GM19324 (cell line): ENCODE results near the gene ARNT2.

Experiments
- ATAC-seq: cut with Tn5 transposase; IDR thresholded peaks from one replicate; pipeline ENCODE4 v1.9.1; 2021; ENCODE audit warnings: mild to moderate bottlenecking, moderate library complexity; ENCODE audit not compliant: unreplicated experiment, low FRiP score

Gene ARNT2

GRCh38 chr15:80568298-80568697, 164.1 kb downstream of the ARNT2 start:
- ATAC-seq: no peak

DNA sequence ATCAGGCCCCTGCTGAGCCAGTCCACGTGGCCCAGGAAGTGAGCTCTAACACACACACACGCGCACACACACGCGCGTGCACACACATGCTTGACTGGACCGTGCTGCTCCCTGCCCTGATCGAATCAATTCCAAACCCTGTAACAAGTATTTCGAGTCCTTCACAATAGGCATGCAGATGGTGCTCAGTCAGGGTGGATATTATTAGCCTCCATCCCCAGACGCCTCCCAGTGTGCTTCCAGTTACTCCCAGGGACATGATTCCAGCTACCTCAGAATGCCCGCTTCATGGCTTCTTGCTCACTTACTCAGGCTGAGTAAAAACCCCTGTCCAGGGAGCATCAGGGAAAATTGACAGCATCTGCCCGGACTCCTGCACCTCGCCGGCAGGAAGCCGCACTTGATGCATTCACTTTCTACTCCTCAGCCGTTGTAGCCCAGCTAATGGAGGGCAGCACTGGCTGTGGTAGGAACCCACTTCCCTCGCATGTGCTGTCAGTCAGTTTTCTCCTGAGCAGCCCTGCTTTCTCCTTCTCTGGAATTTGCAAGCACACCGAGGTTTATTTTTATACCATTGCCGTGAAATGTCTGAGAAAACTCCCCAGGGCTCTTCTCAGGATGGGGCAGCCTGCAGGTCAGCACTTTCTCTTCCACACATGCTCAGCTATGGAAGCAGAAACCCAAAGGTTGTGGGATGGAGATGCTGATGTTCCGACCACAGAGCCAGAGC, 164.9 kb downstream of the ARNT2 start:
- no peak for ATAC-seq

- ATAC-seq: no peak
Observed at GRCh38 chr15:80569656-80570055, 165.5 kb downstream of the ARNT2 start.

GRCh38 chr15:80570553-80570952, 166.4 kb downstream of the ARNT2 start:
- no peak for ATAC-seq

- ATAC-seq: no peak
Observed at GRCh38 chr15:80572337-80572736, 168.2 kb downstream of the ARNT2 start.

- no peak for ATAC-seq
Observed at GRCh38 chr15:80573606-80574005, 169.4 kb downstream of the ARNT2 start.

- no peak for ATAC-seq
Observed at GRCh38 chr15:80574590-80574989, 170.4 kb downstream of the ARNT2 start.

GRCh38 chr15:80576519-80577090, 172.4 kb downstream of the ARNT2 start:
- no peak for ATAC-seq

DNA sequence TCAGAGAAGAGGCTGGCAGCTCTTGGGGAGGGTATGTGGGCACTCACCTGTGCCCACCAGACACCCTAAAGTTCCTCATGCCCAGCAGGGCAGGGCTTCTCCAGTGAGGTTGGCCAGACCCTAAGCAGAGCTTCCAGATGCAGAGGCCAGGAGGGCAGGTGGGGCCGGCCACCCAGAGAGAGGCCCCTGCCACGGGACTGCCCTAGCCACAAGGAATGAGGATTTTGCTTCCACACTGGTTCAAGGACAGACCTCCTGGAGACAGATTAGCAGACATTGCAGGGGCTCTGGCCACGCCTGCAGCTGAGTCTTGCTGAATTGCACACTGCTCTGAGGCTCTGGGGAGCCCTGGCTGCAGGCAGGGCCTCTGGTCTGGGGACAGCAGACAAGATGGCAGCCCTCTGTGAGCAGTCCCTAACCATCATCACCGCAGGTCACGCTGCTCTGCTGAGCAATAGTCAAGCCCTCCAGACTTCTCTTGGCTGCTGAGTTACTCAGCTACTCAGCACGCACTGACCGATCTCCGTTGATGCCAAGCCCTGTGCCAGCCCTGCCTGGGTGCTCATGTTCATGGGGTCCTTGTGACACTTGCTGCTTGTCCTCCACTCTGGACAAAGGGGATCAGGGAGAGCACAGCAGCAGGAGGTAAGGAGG, 173.5 kb downstream of the ARNT2 start:
- ATAC-seq: no peak

- ATAC-seq: no peak
Observed at GRCh38 chr15:80578206-80578595, 174.0 kb downstream of the ARNT2 start.

DNA sequence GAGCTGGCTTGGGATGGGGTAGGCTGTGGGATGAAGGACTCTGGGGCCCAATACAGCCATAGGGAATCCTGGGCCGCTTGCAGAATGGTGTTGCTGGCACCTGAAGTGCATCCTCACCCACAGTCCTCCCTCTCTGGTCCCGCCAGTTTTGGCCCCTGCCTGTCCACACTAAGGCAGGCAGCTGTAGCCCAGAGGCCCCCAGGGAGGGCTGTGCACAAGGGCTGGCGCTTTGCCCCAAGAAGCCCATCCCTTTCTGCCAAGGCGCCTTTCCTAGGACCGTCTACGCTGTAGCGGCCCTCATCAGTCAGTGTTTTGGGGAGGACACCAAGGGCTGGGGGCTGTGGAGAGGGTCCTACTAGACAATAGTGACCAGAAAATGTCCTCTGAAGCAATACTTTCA, 174.7 kb downstream of the ARNT2 start:
- no peak for ATAC-seq

GRCh38 chr15:80579611-80580010, 175.4 kb downstream of the ARNT2 start:
- no peak for ATAC-seq

- ATAC-seq: no peak
Observed at GRCh38 chr15:80580106-80580505, 175.9 kb downstream of the ARNT2 start.

GRCh38 chr15:80580536-80581260, 176.5 kb downstream of the ARNT2 start:
- no peak for ATAC-seq

DNA sequence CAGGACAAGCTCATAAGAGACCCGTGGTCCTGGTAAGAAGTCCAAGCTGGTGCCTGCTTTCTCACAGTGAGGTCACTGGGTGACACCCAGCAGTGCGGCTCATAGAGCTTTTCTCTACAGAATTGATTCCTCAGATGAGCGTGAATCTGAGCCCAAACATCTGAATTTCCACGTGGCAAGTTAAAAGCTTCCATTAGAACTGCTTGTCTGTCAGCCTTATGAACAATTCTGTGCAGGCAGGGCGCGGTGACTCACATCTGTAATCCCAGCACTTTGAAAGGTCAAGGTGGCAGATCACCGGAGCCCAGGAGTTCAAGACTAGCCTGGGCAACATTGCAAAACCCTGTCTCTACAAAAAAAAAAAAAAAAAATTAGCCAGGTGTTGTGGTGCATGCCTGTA, 177.8 kb downstream of the ARNT2 start:
- no peak for ATAC-seq

DNA sequence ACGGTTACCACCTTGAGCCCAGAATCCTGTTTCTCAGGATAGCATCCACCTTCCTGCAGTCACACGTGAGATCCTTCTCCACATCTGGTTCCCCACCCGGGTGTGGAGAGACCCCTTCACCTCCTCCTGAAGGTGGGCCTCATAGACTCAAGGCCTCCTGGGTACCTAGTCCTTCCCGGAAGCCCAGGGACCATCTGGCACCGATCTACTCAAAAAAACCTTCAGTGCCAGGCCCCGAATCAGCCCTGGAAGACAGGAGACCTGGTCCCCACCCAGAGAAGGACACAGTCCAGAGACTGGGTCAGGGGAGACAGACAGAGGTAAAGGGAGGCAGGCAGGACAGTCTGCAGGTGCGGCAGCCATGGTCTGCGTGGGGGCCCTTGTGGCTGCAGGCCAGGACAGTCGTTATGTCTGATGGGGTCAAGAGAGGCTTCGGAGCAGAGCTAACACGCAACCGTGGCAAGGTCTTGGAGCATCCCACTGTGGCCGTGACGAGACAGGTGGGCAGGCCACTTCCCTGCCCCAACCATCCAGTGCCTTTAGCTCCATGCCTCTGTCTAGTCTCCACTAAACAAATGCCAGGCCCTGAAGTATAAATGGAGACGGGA, 178.7 kb downstream of the ARNT2 start:
- ATAC-seq: no peak

DNA sequence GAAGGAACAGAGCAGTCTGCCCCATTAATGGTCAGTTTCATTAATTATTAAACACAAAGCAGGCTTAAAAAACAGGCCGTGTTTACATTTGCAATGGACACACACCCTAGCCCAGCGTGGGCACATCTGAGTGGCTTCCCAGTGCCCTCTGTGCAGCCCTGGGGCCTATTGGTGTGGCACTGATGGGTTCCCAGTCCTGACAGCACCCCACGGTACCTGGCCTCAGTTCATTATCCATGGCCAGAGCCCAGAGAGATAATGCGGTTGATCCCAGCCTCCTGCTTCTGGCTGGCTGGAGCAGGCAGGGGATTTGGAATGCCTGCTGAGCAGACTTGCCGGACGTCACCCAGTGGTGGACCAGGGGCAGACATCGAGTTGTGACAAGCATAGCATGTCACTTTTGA, 180.4 kb downstream of the ARNT2 start:
- no peak for ATAC-seq

- no peak for ATAC-seq
Observed at GRCh38 chr15:80584973-80585525, 180.9 kb downstream of the ARNT2 start.

GRCh38 chr15:80585544-80586018, 181.4 kb downstream of the ARNT2 start:
- no peak for ATAC-seq

GRCh38 chr15:80586161-80586560, 182.0 kb downstream of the ARNT2 start:
- ATAC-seq: no peak
